GM18517 (cell line): ENCODE data around the gene SH3BP4.

Experiments used
- ATAC-seq: cut with Tn5 transposase; IDR thresholded peaks from one replicate; pipeline ENCODE4 v1.9.1; 2021; ENCODE audit warnings: mild to moderate bottlenecking, moderate library complexity; ENCODE audit not compliant: unreplicated experiment

Gene SH3BP4

GRCh38 chr2:234964631-234965461 is 13.0 kb downstream of the SH3BP4 start:
- ATAC-seq, result no peak

- ATAC-seq, result no peak
These were observed 14.5 kb downstream of the SH3BP4 start for GRCh38 chr2:234966340-234966739.

- no peak for ATAC-seq
These were observed 15.5 kb downstream of the SH3BP4 start for GRCh38 chr2:234967201-234967869.

- no peak for ATAC-seq
These were observed 16.0 kb downstream of the SH3BP4 start for GRCh38 chr2:234967870-234968208.

- ATAC-seq, result no peak
These were observed 17.0 kb downstream of the SH3BP4 start for GRCh38 chr2:234968631-234969305.

GRCh38 chr2:234969306-234970098 is 17.7 kb downstream of the SH3BP4 start:
- no peak for ATAC-seq

GRCh38 chr2:234970099-234970440 is 18.3 kb downstream of the SH3BP4 start:
- ATAC-seq, result no peak

GRCh38 chr2:234970477-234970882 is 18.7 kb downstream of the SH3BP4 start:
- no peak for ATAC-seq

- no peak for ATAC-seq
These were observed 19.7 kb downstream of the SH3BP4 start for GRCh38 chr2:234971496-234971895.

- ATAC-seq, result no peak
These were observed 21.2 kb downstream of the SH3BP4 start for GRCh38 chr2:234973008-234973407.

- no peak for ATAC-seq
These were observed 22.9 kb downstream of the SH3BP4 start for GRCh38 chr2:234974501-234975385.

- no peak for ATAC-seq
These were observed 23.8 kb downstream of the SH3BP4 start for GRCh38 chr2:234975611-234976010.

- no peak for ATAC-seq
These were observed 24.8 kb downstream of the SH3BP4 start for GRCh38 chr2:234976479-234977227.

GRCh38 chr2:234977228-234977679 is 25.4 kb downstream of the SH3BP4 start:
- ATAC-seq, result no peak

GRCh38 chr2:234978466-234979203 is 26.8 kb downstream of the SH3BP4 start:
- ATAC-seq, result no peak

- no peak for ATAC-seq
These were observed 27.7 kb downstream of the SH3BP4 start for GRCh38 chr2:234979204-234980167.

GRCh38 chr2:234980451-234981187 is 28.8 kb downstream of the SH3BP4 start:
- ATAC-seq, result no peak
